ENCODE measurements around the gene RAD17.

The RAD17 gene

DNA sequence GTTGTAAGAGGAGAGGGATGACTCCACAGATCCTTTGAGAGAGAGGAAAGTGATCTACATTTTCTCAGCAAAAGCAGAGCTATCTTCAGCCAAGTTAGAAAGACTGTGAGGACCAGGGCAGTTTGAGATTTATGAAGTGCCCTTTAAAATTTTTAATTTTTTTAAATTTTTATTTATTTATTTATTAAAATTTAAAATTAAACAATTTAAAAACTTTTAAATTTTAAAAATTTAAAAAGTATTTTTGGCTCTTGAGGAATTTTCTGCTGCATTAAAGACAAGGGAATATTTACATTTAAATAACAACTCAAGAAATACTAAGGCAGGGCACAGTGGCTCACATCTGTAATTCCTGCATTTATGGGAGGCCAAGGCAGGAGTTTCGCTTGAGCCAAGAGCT lies 92.6 kb downstream of the RAD17 start:
- DNase-seq = no peak

Measured in fibroblast of skin of abdomen (primary cell).